ENCODE data around the gene GJD3. TPM values are rescaled to one million over a fixed set of nuclear protein-coding genes. Genes with fewer than 3 reads are reported as not detected.

Gene GJD3
- total RNA-seq, 4 donors from 2014 or later: 1.6 TPM; not detected in 3

DNA sequence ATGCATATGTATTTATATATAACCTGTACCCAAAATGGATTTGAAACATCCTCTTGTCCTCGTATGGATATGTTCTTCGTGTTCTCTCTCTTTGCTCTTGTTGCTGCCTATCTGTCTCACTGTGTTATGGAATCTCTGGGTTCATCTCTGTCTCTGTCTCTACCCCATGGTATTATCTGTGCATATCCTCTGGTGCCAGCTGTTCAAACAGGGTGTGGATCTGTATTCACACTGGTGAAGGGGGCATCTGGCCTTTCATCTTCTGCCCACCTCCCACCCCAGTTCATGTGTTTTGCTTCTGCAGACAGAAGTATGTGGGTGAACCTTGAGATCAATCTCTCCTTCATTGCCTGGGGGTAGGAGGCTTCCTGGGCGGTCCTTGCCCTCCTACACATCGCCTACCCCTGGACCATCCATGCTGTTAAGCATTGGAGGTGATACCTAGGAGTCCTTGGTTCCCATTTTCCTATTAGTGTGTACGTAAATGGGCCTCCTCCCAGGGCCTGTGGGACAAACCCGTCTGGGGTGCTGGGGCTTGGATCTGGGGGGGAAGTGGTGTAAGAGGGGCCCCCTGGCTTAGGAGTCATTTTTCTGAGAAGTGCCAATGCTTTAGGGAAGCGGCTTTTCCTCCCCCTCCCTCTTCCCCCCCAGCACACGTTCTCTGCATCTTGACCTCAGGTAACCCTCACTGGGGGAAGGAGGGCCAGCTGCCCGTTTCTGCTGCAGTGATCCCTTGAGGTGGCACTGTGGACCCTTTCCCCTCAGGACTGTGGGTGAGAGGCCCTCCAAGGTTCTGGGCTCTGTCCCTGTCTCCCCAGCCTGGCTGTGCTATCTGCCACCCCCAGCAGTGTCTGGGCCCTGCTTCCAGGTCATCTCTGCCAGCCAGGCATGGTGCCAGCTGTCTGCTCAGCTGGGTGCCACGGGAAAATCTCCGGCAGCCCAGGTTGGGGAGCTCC, 34.4 kb downstream of the GJD3 start:
- peak overlapping the region; percentile 38 to 77 (median 74) for H3K27ac ChIP-seq
- no peak for TF ChIP-seq POLR2A (IDR thresholded peaks at IDR 0.05)
- TF ChIP-seq, protein P1, sequence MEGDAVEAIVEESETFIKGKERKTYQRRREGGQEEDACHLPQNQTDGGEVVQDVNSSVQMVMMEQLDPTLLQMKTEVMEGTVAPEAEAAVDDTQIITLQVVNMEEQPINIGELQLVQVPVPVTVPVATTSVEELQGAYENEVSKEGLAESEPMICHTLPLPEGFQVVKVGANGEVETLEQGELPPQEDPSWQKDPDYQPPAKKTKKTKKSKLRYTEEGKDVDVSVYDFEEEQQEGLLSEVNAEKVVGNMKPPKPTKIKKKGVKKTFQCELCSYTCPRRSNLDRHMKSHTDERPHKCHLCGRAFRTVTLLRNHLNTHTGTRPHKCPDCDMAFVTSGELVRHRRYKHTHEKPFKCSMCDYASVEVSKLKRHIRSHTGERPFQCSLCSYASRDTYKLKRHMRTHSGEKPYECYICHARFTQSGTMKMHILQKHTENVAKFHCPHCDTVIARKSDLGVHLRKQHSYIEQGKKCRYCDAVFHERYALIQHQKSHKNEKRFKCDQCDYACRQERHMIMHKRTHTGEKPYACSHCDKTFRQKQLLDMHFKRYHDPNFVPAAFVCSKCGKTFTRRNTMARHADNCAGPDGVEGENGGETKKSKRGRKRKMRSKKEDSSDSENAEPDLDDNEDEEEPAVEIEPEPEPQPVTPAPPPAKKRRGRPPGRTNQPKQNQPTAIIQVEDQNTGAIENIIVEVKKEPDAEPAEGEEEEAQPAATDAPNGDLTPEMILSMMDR (IDR thresholded peaks at IDR 0.05): no peak
- no peak overlapping the region for H3K4me3 ChIP-seq
- DNase-seq: peak in 2 of 3 donors; percentile 76 to 81
- H3K36me3 ChIP-seq: peaks cover 0 to 11% (median 0%) of the 10 kb centered on the region in 3 donors
- H3K9me3 ChIP-seq: no peaks in the 10 kb centered on the region
- H3K27me3 ChIP-seq: no peaks in the 10 kb centered on the region
- H3K4me1 ChIP-seq: peaks cover 11 to 94% (median 62%) of the 10 kb centered on the region in 4 donors

DNA sequence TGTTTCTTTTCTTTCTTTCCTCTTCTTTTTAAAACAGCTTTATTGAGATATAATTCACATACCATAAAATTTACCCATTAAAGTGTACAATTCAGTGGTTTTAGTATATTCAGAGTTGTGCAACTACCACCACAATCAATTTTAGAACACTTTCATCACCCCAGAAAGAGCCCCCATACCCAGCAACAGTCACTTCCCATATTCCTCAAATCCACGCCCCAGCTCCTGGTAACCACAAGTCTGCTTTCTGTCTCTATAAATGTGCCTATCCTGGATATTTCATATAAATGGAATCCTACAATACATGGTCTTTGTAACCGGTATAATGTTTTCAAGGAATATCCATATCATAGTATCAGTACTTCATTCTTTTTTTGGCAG, 36.2 kb downstream of the GJD3 start:
- H3K36me3 ChIP-seq: peaks cover 0 to 11% (median 0%) of the 10 kb centered on the region in 3 donors

DNA sequence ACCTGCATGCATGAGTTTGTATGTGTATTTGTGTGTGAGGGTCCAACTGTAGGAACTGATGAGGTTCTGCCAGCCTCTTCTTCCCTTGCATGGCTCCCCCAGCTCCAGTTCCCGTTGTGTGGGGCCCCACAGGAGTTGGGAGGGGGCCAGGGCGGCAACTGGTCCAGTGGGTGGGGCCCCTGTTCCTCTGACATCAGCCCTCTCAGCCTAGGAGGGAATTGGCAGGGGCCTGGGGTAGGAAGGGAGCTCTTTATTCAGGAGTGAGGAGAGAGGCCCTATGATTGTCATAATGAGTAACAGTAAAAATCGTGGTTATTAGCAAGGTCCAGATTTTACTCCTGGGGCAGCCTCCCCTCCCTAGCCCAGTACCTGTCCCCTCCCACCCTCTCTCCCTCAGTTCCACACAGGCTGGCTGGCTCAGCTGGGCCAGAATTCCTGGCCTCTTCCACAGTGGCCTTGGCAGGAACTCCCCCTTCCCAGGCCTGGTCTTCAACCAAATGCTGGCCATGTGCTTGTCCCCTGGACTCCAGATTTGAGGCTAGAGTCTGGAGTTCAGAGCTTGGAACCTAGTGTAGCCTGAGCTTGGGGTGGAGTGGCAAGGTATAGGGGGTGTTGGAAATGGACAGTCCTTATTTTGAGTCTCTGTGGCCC, 36.7 kb downstream of the GJD3 start:
- peak in 1 of 3 donors; percentile 52 for DNase-seq
- H3K4me3 ChIP-seq: no peak overlapping the region
- H3K9me3 ChIP-seq: no peaks in the 10 kb centered on the region
- peaks cover 0 to 11% (median 0%) of the 10 kb centered on the region in 3 donors for H3K36me3 ChIP-seq
- H3K4me1 ChIP-seq: peaks cover 11 to 97% (median 75%) of the 10 kb centered on the region in 4 donors
- TF ChIP-seq POLR2A (IDR thresholded peaks at IDR 0.05): no peak
- TF ChIP-seq, protein P1 (IDR thresholded peaks at IDR 0.05): no peak
- H3K27me3 ChIP-seq: no peaks in the 10 kb centered on the region
- H3K27ac ChIP-seq: peak overlapping the region; percentile 46 to 98 (median 74)

More for the DNA sequence above, 36.2 kb downstream of the GJD3 start:
- Histone ChIP-seq H3K4me3 (no peak overlapping the region), H3K27ac (peak overlapping the region in 3 of 4 donors; percentile 14 to 98 (median 46)), H3K27me3 (no peaks in the 10 kb centered on the region), H3K4me1 (peaks cover 11 to 96% (median 70%) of the 10 kb centered on the region in 4 donors), H3K9me3 (no peaks in the 10 kb centered on the region)
- DNase-seq: no peak
- TF ChIP-seq, protein P1 (IDR thresholded peaks at IDR 0.05): no peak
- no peak for TF ChIP-seq POLR2A (IDR thresholded peaks at IDR 0.05)

DNA sequence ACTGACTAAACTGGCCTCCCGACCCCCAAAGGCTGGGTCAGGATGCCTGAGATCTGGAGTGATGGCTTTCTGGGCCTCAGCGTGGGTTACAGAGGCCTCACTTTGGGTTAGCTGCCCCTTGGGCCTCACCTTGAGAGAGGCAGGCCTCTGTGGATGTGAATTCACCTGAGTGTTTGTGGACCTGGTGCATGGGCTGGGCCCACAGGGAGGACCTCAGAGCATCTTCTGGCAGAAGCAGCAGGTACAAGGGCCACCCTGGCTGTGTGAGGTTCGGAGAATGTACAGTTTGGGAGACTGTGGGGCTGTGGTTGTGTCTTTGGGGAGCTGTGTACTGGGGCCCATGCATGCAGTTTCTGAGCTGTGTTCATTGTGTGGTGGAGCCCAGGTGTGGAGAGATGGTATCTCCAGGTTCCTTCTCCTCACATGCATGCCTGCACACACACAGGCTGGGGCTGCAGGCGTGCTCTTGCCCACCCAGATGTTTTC, 37.2 kb downstream of the GJD3 start:
- no peaks in the 10 kb centered on the region for H3K27me3 ChIP-seq
- peaks cover 0 to 11% (median 0%) of the 10 kb centered on the region in 3 donors for H3K36me3 ChIP-seq
- H3K4me3 ChIP-seq: no peak overlapping the region
- no peaks in the 10 kb centered on the region for H3K9me3 ChIP-seq
- H3K27ac ChIP-seq: peak overlapping the region; percentile 65 to 98 (median 90)
- no peak for TF ChIP-seq POLR2A (IDR thresholded peaks at IDR 0.05)
- peaks cover 11 to 96% (median 74%) of the 10 kb centered on the region in 4 donors for H3K4me1 ChIP-seq
- DNase-seq: peak in 1 of 3 donors; percentile 52

DNA sequence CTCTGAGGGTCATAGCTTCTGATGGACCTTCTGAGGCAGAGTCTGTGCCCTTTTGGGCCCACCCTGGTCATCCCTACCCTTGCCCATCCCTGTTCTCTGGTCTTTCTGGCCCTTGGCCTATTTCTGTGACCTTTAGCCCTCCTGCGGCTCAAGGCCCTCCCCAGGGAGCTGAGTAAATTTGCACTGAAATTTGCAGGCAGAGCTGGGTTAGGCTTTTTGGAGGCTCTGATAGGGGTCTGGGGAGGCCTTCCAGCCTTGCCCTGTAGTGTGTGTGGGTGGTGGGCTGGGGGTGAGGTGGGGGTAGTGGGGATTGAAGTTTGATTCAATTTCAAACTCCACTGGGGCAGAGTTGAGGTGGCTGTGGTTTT, 37.7 kb downstream of the GJD3 start:
- TF ChIP-seq, protein P1 (IDR thresholded peaks at IDR 0.05): no peak
- TF ChIP-seq POLR2A (IDR thresholded peaks at IDR 0.05): no peak
- peaks cover 0 to 11% (median 0%) of the 10 kb centered on the region in 3 donors for H3K36me3 ChIP-seq
- peak overlapping the region; percentile 65 to 98 (median 90) for H3K27ac ChIP-seq
- H3K9me3 ChIP-seq: no peaks in the 10 kb centered on the region
- peaks cover 11 to 96% (median 72%) of the 10 kb centered on the region in 4 donors for H3K4me1 ChIP-seq
- peak in 1 of 3 donors; percentile 53 for DNase-seq
- H3K4me3 ChIP-seq: no peak overlapping the region
- H3K27me3 ChIP-seq: no peaks in the 10 kb centered on the region
